Kidney (tissue), 14 donors: ENCODE results near the gene MBTD1. TPM values are rescaled to one million over a fixed set of nuclear protein-coding genes. Genes with fewer than 3 reads are reported as not detected.

Experiments used
- DNase-seq, 5 donors: peaks; one replicate each; pipeline ENCODE4 v3.0.0-alpha.2; 2013 to 2020
- FAIRE-seq: peaks from 2 replicates; lab custom pipeline; 2012; peaks lifted over from hg19 to GRCh38; lab: Jason Lieb, UNC
- H3K27ac ChIP-seq, 2 donors: one replicate each; pipeline ENCODE4 v1.7.0; 2013; ENCODE audit warnings: low read depth in 2 of 2, low read length in 2 of 2, inconsistent platforms in 1 of 2
- H3K27me3 ChIP-seq: one replicate; pipeline ENCODE4 v1.7.1; 2013; ENCODE audit warnings: low read length, inconsistent platforms; ENCODE audit not compliant: control insufficient read depth, insufficient read depth
- H3K36me3 ChIP-seq, 3 donors: one replicate each; pipeline versions ENCODE4 v1.7.0 to v1.7.1; 2013; ENCODE audit warnings: low read length in 3 of 3, control low read depth in 1 of 3, inconsistent platforms in 1 of 3; ENCODE audit not compliant: insufficient read depth in 3 of 3, control insufficient read depth in 2 of 3
- H3K4me1 ChIP-seq, 3 donors: one replicate each; pipeline versions ENCODE4 v1.7.0 to v1.7.1; 2013; ENCODE audit warnings: low read length in 3 of 3, inconsistent platforms in 1 of 3, low read depth in 1 of 3; ENCODE audit not compliant: control insufficient read depth in 2 of 3, insufficient read depth in 2 of 3
- H3K4me3 ChIP-seq, 3 donors: one replicate each; pipeline versions ENCODE4 v1.7.0 to v1.8.1; 2013; ENCODE audit warnings: low read length in 3 of 3, control low read depth in 1 of 3, inconsistent platforms in 1 of 3
- H3K9ac ChIP-seq, 3 donors: one replicate each; pipeline versions ENCODE4 v1.7.0 to v1.7.1; 2013; ENCODE audit warnings: low read length in 3 of 3, control low read depth in 1 of 3, inconsistent platforms in 1 of 3
- H3K9me3 ChIP-seq, 3 donors: one replicate each; pipeline versions ENCODE4 v1.7.0 to v1.7.1; 2013; ENCODE audit warnings: low read length in 3 of 3, control low read depth in 1 of 3, inconsistent platforms in 1 of 3; ENCODE audit not compliant: control insufficient read depth in 2 of 3, insufficient read depth in 1 of 3
- CTCF ChIP-seq: IDR thresholded peaks from 3 replicates; pipeline ENCODE4 v1.5.1; 2012; ENCODE audit warnings: mild to moderate bottlenecking, moderate library complexity, borderline replicate concordance; ENCODE audit not compliant: insufficient read depth; ENCODE audit errors: extremely low read depth
- intact Hi-C: fragments of 100-400 bp; cut with DNase I; formaldehyde crosslinking; loops from one replicate; pipeline ENCODE4 v1.11.1; 2022
- polyA plus RNA-seq: library from polyadenylated mRNA; stranded (reverse); fragments of 350-450 nt; fragmentation: Illumina TruSeq; extraction: RNeasy Lipid Tissue Mini Kit (QIAGEN cat#74804); gene quantifications from one replicate; pipeline ENCODE4 v1.2.3, GENCODE V29; 2014; ENCODE audit warnings: low read depth, low replicate concordance; ENCODE audit not compliant: insufficient read depth
- total RNA-seq: library from RNA; stranded (reverse); fragmentation: NEBNext Ultra II Directional; extraction: Animal tissue kit (Norgen Biotek cat#: 25700); gene quantifications from one replicate; pipeline ENCODE4 v1.2.1, GENCODE V29; 2021
- donor health status: control.
- donor health status: control.
- donor health status: control.
- donor health status: control.
- donor health status: control.
- donor health status: DM: yes; HTN: yes; CAD: no.
- donor health status: Normal renal cell carcinoma (clear cell type).

Gene MBTD1
- total and polyA plus RNA-seq, 2 donors from 2014 or later: 4.8 to 14.9 TPM

DNA sequence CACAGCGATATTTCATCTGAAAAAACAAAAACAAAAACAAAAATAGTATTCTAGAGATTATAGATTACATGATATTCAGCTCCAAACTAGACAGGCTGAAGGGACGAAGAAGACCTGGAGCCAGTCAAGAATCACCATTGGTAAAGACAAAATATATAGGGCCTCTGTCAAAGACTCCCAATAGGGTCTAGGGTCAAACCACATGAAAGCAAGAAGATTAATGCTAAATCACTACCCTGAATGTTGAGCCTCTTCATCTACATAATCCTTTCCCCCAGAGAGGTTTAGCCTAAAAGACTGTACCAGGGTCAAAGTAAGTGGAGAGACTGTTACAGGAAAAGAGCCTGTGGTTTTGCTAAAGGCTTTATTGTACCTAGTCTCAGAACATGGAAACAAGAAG is 117.3 kb downstream of the MBTD1 start:
- intact Hi-C loops: loop anchor here (10.0 kb wide), 1 partner anchor 138 kb away; no protein-coding TSS in a partner anchor
- no peak overlapping the region for H3K4me3 ChIP-seq
- no peaks in the 10 kb centered on the region for H3K9me3 ChIP-seq
- no peaks in the 10 kb centered on the region for H3K27me3 ChIP-seq
- no peak overlapping the region for H3K9ac ChIP-seq
- no peak for FAIRE-seq
- H3K4me1 ChIP-seq: peaks cover 0 to 4% (median 3%) of the 10 kb centered on the region in 3 donors
- no peaks in the 10 kb centered on the region for H3K36me3 ChIP-seq
- TF ChIP-seq CTCF: no peak
- DNase-seq: no peak
- H3K27ac ChIP-seq: no peak overlapping the region

DNA sequence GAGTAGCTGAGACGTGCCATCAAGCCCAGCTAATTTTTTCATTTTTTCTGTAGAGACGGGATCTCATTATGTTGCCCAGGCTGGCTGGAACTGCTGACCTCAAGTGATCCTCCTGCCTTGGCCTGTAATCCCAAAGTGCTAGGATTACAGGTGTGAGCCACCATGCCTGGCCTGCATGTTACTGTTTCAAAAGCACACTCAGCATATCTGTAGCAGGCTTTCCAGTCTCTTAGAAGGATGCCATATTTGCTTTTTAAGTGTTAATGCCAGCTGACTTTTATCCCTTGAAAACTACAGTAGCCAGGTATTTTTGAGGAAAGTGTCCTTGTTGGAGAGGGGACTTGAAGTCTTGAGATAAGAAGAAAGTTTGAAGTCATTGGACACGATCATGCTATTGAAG is 123.9 kb downstream of the MBTD1 start:
- DNase-seq (no peak), FAIRE-seq (no peak)
- Histone ChIP-seq H3K27me3 (no peaks in the 10 kb centered on the region), H3K27ac (no peak overlapping the region), H3K9ac (no peak overlapping the region), H3K4me1 (peaks cover 0 to 10% (median 4%) of the 10 kb centered on the region in 3 donors), H3K4me3 (no peak overlapping the region), H3K36me3 (no peaks in the 10 kb centered on the region), H3K9me3 (no peaks in the 10 kb centered on the region)
- intact Hi-C loops: no loop called here
- TF ChIP-seq CTCF: no peak

DNA sequence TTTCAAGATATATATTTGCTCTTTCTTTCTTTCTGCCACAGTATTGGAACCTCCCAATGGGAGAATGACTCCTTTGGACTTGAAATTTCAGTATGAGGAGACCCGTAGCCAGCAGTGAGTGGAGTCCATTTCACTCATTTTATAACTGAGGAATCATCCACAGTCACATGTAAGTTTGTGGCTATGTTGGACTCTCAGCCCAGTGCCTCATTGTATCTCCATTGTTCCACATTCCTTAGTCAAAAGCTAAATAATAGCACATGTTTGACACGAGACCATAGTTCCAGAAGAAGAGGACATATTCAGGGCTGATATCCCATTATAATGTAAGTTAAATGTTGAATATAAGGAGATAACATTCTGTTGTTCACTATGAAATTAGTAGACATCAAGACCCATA is 126.5 kb downstream of the MBTD1 start:
- FAIRE-seq: no peak
- no peak for DNase-seq
- H3K4me3 ChIP-seq: no peak overlapping the region
- intact Hi-C loops: no loop called here
- no peaks in the 10 kb centered on the region for H3K27me3 ChIP-seq
- H3K4me1 ChIP-seq: peaks cover 0 to 10% (median 4%) of the 10 kb centered on the region in 3 donors
- H3K9ac ChIP-seq: no peak overlapping the region
- H3K36me3 ChIP-seq: no peaks in the 10 kb centered on the region
- peak overlapping the region; percentile 74 to 83 for H3K27ac ChIP-seq
- no peak for TF ChIP-seq CTCF
- H3K9me3 ChIP-seq: no peaks in the 10 kb centered on the region

DNA sequence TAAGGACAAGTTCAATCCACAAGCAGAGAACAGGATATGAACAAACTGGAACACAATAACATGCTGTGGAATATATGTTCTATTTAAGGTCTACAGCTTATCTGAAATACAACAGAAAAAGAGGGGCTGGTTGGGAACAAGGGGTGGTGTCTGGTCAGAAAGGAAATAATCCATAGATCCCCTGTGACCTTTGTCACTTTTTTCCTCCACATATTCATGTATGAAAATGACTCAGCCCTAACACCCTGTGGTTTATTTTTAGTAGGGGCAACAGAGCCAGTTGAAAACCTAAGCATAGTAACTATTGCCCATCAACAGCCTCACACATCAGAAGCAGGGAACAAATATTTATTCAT is 126.9 kb downstream of the MBTD1 start:
- Histone ChIP-seq H3K4me3 (no peak overlapping the region), H3K27me3 (no peaks in the 10 kb centered on the region), H3K9ac (no peak overlapping the region), H3K9me3 (no peaks in the 10 kb centered on the region), H3K36me3 (no peaks in the 10 kb centered on the region), H3K4me1 (peaks cover 0 to 10% (median 7%) of the 10 kb centered on the region in 3 donors), H3K27ac (peak overlapping the region; percentile 74 to 83)
- no peak for TF ChIP-seq CTCF
- intact Hi-C loops: no loop called here
- no peak for FAIRE-seq
- no peak for DNase-seq
